ENCODE measurements around the gene MRPS27. TPM values are rescaled to one million over a fixed set of nuclear protein-coding genes. Genes with fewer than 3 reads are reported as not detected.

MRPS27 gene
- polyA plus RNA-seq, 6 donors from 2014 or later: 35.4 to 45.2 (median 40.3) TPM

- DNase-seq (no peak), ATAC-seq (ENCODE audit: low read depth in 2 of 2) (no peak)
- H3K9me3 Mint-ChIP-seq: no peaks in the 10 kb centered on the region
- no peaks in the 10 kb centered on the region for H3K4me1 Mint-ChIP-seq
- no peak overlapping the region for H3K4me3 Mint-ChIP-seq
- H3K36me3 Mint-ChIP-seq: peaks cover 19 to 54% of the 10 kb centered on the region in 2 donors
- H3K27ac Mint-ChIP-seq: peak overlapping the region in 1 of 6 donors; percentile 23
- no peaks in the 10 kb centered on the region for H3K27me3 Mint-ChIP-seq
Measured at GRCh38 chr5:72224946-72225463, 95.0 kb downstream of the MRPS27 start.

GRCh38 chr5:72223371-72223770, 96.7 kb downstream of the MRPS27 start:
- Mint-ChIP-seq H3K27ac (no peak overlapping the region), H3K27me3 (no peaks in the 10 kb centered on the region), H3K9me3 (no peaks in the 10 kb centered on the region), H3K36me3 (peaks cover 32 to 70% of the 10 kb centered on the region in 2 donors), H3K4me1 (no peaks in the 10 kb centered on the region), H3K4me3 (no peak overlapping the region)
- ATAC-seq (ENCODE audit: low read depth in 2 of 2): no peak
- DNase-seq: no peak

- no peak for ATAC-seq (ENCODE audit: low read depth in 2 of 2)
- H3K27ac Mint-ChIP-seq: no peak overlapping the region
- no peaks in the 10 kb centered on the region for H3K4me1 Mint-ChIP-seq
- no peaks in the 10 kb centered on the region for H3K27me3 Mint-ChIP-seq
- no peak overlapping the region for H3K4me3 Mint-ChIP-seq
- peaks cover 35 to 73% of the 10 kb centered on the region in 2 donors for H3K36me3 Mint-ChIP-seq
- no peak for DNase-seq
- H3K9me3 Mint-ChIP-seq: no peaks in the 10 kb centered on the region
Measured at GRCh38 chr5:72222521-72222920, 97.5 kb downstream of the MRPS27 start.

- H3K4me3 Mint-ChIP-seq: no peak overlapping the region
Measured at GRCh38 chr5:72221541-72221940, 98.5 kb downstream of the MRPS27 start.

GRCh38 chr5:72221099-72221498, 98.9 kb downstream of the MRPS27 start:
- no peak overlapping the region for H3K4me3 Mint-ChIP-seq
- DNase-seq (no peak), ATAC-seq (ENCODE audit: low read depth in 2 of 2) (no peak)
- no peaks in the 10 kb centered on the region for H3K27me3 Mint-ChIP-seq
- H3K27ac Mint-ChIP-seq: peak overlapping the region in 1 of 6 donors; percentile 58
- peaks cover 38 to 70% of the 10 kb centered on the region in 2 donors for H3K36me3 Mint-ChIP-seq
- no peaks in the 10 kb centered on the region for H3K4me1 Mint-ChIP-seq
- H3K9me3 Mint-ChIP-seq: no peaks in the 10 kb centered on the region

More at GRCh38 chr5:72221541-72221940, 98.5 kb downstream of the MRPS27 start:
- H3K36me3 Mint-ChIP-seq: peaks cover 38 to 74% of the 10 kb centered on the region in 2 donors
- no peak for DNase-seq
- no peak for ATAC-seq (ENCODE audit: low read depth in 2 of 2)
- H3K4me1 Mint-ChIP-seq: no peaks in the 10 kb centered on the region
- peak overlapping the region in 1 of 6 donors; percentile 58 for H3K27ac Mint-ChIP-seq
- H3K27me3 Mint-ChIP-seq: no peaks in the 10 kb centered on the region
- H3K9me3 Mint-ChIP-seq: no peaks in the 10 kb centered on the region

GRCh38 chr5:72216756-72217155, 103.3 kb downstream of the MRPS27 start:
- DNase-seq (no peak), ATAC-seq (ENCODE audit: low read depth in 2 of 2) (no peak)
- Mint-ChIP-seq H3K36me3 (peaks cover 28 to 41% of the 10 kb centered on the region in 2 donors), H3K27ac (peak overlapping the region in 1 of 6 donors; percentile 35), H3K27me3 (no peaks in the 10 kb centered on the region), H3K9me3 (no peaks in the 10 kb centered on the region), H3K4me1 (no peaks in the 10 kb centered on the region), H3K4me3 (no peak overlapping the region)

GRCh38 chr5:72214168-72214567, 105.9 kb downstream of the MRPS27 start:
- no peak for ATAC-seq (ENCODE audit: low read depth in 2 of 2)
- H3K27ac Mint-ChIP-seq: peak overlapping the region in 3 of 6 donors; percentile 6 to 95 (median 10)
- H3K4me3 Mint-ChIP-seq: no peak overlapping the region
- DNase-seq: no peak
- H3K9me3 Mint-ChIP-seq: no peaks in the 10 kb centered on the region
- H3K36me3 Mint-ChIP-seq: peaks cover 22% of the 10 kb centered on the region in 2 donors
- H3K27me3 Mint-ChIP-seq: no peaks in the 10 kb centered on the region
- H3K4me1 Mint-ChIP-seq: no peaks in the 10 kb centered on the region

- Mint-ChIP-seq H3K36me3 (peaks cover 15% of the 10 kb centered on the region in 2 donors), H3K9me3 (no peaks in the 10 kb centered on the region), H3K4me1 (no peaks in the 10 kb centered on the region), H3K27me3 (no peaks in the 10 kb centered on the region), H3K27ac (peak overlapping the region in 2 of 6 donors; percentile 5 to 43), H3K4me3 (no peak overlapping the region)
- DNase-seq (no peak), ATAC-seq (ENCODE audit: low read depth in 2 of 2) (no peak)
Measured at GRCh38 chr5:72213482-72213881, 106.6 kb downstream of the MRPS27 start.

GRCh38 chr5:72212171-72212570, 107.9 kb downstream of the MRPS27 start:
- no peak for DNase-seq
- no peak overlapping the region for H3K4me3 Mint-ChIP-seq
- peaks cover 2 to 4% of the 10 kb centered on the region in 2 donors for H3K36me3 Mint-ChIP-seq
- no peak overlapping the region for H3K27ac Mint-ChIP-seq
- no peaks in the 10 kb centered on the region for H3K27me3 Mint-ChIP-seq
- no peaks in the 10 kb centered on the region for H3K9me3 Mint-ChIP-seq
- no peaks in the 10 kb centered on the region for H3K4me1 Mint-ChIP-seq
- no peak for ATAC-seq (ENCODE audit: low read depth in 2 of 2)

- H3K4me3 Mint-ChIP-seq: no peak overlapping the region
- no peaks in the 10 kb centered on the region for H3K4me1 Mint-ChIP-seq
- DNase-seq (no peak), ATAC-seq (ENCODE audit: low read depth in 2 of 2) (no peak)
- no peak overlapping the region for H3K27ac Mint-ChIP-seq
- H3K9me3 Mint-ChIP-seq: no peaks in the 10 kb centered on the region
- peaks cover 0 to 5% of the 10 kb centered on the region in 2 donors for H3K36me3 Mint-ChIP-seq
- H3K27me3 Mint-ChIP-seq: no peaks in the 10 kb centered on the region
Measured at GRCh38 chr5:72210888-72211678, 109.0 kb downstream of the MRPS27 start.

- no peak for ATAC-seq (ENCODE audit: low read depth in 2 of 2)
- Mint-ChIP-seq H3K27ac (no peak overlapping the region), H3K4me1 (no peaks in the 10 kb centered on the region), H3K36me3 (peaks cover 0 to 6% of the 10 kb centered on the region in 2 donors), H3K27me3 (no peaks in the 10 kb centered on the region), H3K4me3 (no peak overlapping the region), H3K9me3 (no peaks in the 10 kb centered on the region)
- DNase-seq: no peak
Measured at GRCh38 chr5:72209147-72210115, 110.6 kb downstream of the MRPS27 start.

- DNase-seq: no peak
- peak overlapping the region in 1 of 6 donors; percentile 70 for H3K27ac Mint-ChIP-seq
- H3K9me3 Mint-ChIP-seq: no peaks in the 10 kb centered on the region
- H3K4me3 Mint-ChIP-seq: no peak overlapping the region
- H3K27me3 Mint-ChIP-seq: no peaks in the 10 kb centered on the region
- H3K4me1 Mint-ChIP-seq: no peaks in the 10 kb centered on the region
- H3K36me3 Mint-ChIP-seq: peaks cover 0 to 6% of the 10 kb centered on the region in 2 donors
- ATAC-seq (ENCODE audit: low read depth in 2 of 2): no peak
Measured at GRCh38 chr5:72208324-72208926, 111.6 kb downstream of the MRPS27 start.

GRCh38 chr5:72206994-72207393, 113.0 kb downstream of the MRPS27 start:
- peaks cover 0 to 6% of the 10 kb centered on the region in 2 donors for H3K36me3 Mint-ChIP-seq
- no peaks in the 10 kb centered on the region for H3K27me3 Mint-ChIP-seq
- H3K4me3 Mint-ChIP-seq: no peak overlapping the region
- DNase-seq: no peak
- no peak overlapping the region for H3K27ac Mint-ChIP-seq
- H3K9me3 Mint-ChIP-seq: no peaks in the 10 kb centered on the region
- no peak for ATAC-seq (ENCODE audit: low read depth in 2 of 2)
- no peaks in the 10 kb centered on the region for H3K4me1 Mint-ChIP-seq

Measured in naive B cell (primary cell).